GM12892 (cell line): Measurements from ENCODE around the gene SCRN1.

Source experiments
- POLR2A ChIP-seq: IDR thresholded peaks from 2 replicates; pipeline ENCODE4 v1.6.1; 2011; ENCODE audit warnings: low read depth, low read length, control low read depth
- POLR2AphosphoS5 ChIP-seq: IDR thresholded peaks from 2 replicates; pipeline ENCODE4 v1.6.1; 2011; ENCODE audit warnings: low read depth, low read length, control low read depth

DNA sequence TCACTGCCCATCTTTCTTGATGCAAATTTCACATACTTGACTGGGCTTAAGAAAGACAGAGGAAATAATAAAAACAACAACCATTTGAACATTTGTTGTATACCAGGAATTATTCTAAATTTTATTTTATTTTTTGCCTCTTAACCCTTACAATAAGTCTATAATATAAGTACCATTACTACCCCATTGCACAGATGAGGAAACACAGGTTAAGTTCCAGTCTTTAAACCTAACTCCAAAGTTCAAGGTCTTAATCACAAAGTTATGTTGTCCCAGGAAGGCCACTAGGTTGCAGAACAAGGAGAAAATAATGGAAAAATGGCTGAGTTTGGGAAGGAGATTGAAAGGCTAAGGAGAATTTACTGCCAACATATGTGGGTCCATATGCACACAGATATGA, 33.4 kb upstream of the SCRN1 start:
- TF ChIP-seq POLR2AphosphoS5 (no peak), POLR2A (no peak)
